HL-60/S4 treated with phorbol 12-myristate 13-acetate at 8.2 ng/mL for 4 days and 3 days (cell line): ENCODE data around the gene PPAN.

ENCODE experiments used
- in situ Hi-C: fragments of 300-500 bp; cut with MboI; formaldehyde crosslinking; loops from 2 replicates; pipeline ENCODE4 v1.15.0; 2022; ENCODE audit warnings: low sequenced_read_pairs

The PPAN gene

DNA sequence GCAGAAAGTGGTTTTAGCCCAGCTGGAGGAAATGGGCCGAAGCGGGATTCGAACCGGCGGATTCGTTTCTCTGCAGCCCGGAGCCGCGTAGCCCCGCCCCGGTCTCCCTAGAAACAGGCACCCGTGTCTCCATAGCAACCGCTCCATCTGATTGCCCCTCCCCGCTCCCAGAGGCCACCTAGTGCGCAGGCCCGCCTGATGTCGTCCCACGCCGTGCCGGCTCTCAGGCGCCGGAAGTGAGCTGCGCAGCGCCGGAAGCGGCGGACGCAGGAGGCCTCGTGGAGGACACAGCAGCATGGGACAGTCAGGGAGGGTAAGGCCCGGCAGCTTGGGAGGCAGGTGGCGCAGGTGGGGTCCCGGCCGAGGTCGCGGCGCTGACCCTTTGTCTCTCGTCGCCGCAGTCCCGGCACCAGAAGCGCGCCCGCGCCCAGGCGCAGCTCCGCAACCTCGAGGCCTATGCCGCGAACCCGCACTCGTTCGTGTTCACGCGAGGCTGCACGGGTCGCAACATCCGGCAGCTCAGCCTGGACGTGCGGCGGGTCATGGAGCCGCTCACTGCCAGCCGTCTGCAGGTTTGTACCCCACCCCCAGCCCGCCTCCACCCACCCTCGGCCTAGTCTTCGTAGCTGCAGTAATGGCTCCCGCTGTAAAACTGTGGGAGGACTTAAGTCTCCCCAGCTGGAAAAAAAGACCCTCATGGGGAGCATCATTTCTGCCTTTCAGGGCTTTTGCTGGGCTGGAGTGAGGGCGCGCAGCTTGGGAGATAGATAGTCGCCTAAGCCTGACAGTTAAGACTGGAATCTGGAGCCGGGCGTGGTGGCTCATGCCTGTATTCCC, at the start of gene PPAN:
Gene PPAN (plus strand): TSS at position 263 of the 837 bp plus-strand sequence. CDS start 33 bp downstream, at position 296.
- in situ Hi-C loops, result no loop called here

DNA sequence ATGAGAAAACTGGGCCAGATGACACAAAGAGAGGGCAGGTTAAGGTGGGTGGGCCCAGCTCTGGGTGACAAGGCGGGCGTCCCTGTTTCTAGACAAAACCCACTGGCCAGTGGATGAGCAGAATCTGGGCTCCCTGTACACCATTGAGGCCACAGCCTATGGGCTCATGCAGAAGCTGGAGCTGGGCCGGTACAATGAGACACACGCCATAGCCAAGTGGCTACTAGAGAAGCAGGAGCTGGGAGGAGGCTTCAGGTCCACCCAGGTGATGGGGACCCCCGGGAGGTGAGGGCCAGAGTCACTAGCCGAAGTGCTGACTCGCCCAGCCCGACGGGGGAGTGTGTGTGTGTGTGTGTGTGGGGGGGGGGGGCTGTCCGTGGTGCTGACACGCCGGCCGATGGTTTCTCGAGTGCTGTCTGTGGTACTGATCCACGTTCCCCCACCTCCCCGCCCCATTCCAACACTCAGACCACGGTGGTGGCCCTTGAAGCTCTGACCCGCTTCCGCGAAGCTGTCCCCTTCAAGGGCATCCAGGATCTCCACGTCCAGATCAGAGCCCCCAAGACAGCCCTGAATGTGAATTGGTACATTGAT, 44.3 kb upstream of the PPAN start:
- in situ Hi-C loops, result no loop called here

GRCh38 chr19:10068205-10068604, 38.0 kb upstream of the PPAN start:
- in situ Hi-C loops, result no loop called here

DNA sequence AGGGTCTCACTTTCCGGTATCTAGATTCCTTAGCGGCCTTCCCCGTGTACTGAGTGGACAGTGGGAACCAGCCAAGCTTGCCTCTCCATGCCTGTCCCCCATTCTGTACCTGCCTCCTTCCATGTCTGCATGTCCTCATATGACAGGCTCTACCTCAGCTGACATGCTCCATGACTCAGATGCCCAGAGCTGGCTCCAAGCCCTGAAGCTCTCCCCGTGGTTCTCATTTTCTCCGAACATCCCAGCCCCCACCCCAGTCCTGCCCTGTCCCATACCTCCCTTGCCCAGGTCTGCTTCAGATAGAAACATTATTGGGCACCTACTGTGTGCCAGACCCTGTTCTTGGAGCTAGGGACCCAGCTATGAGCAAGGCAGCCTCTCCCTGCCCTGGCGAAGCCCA, 37.1 kb upstream of the PPAN start:
- in situ Hi-C loops, result no loop called here

- in situ Hi-C loops, result no loop called here
Observed at GRCh38 chr19:10070730-10071446, 35.3 kb upstream of the PPAN start.

GRCh38 chr19:10074153-10074552, 32.0 kb upstream of the PPAN start:
- in situ Hi-C loops, result no loop called here

DNA sequence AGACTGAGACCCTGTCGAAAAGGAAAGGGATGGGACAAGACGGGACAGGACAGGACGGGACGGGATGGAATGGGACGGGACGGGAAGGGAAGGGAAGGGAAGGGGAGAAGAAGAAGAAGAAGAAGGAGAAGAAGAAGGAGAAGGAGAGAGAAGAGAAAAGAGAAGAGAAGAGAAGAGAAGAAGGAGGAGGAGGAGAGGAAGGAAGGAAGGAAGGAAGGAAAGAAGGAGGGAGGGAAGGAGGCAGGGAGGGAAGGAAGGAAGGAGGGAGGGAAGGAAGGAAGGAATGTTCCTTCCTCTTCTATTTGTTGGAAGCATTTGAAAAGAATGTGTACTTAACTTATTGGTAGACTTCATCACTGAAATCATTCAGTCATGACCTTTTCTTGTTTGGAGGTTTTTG, 29.6 kb upstream of the PPAN start:
- in situ Hi-C loops, result no loop called here

DNA sequence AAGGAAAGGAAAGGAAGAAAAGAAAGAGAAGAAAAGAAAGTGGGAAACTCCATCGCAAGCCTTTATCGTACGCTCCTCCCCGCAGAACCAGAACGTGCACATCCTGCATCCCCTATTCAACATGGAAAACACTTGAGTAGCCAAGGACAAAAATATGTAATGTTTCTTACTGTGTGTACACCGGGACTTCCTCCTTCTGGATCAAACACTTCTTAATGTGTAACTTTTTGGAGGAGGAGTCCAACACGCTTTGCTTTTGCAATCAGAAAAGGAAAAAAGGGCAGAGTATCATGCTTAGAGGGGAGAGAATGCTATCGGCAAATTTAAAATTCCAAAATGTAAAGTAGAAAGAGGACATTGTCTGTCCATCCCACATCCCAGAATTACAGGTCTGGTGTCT, 27.8 kb upstream of the PPAN start:
- in situ Hi-C loops, result no loop called here

DNA sequence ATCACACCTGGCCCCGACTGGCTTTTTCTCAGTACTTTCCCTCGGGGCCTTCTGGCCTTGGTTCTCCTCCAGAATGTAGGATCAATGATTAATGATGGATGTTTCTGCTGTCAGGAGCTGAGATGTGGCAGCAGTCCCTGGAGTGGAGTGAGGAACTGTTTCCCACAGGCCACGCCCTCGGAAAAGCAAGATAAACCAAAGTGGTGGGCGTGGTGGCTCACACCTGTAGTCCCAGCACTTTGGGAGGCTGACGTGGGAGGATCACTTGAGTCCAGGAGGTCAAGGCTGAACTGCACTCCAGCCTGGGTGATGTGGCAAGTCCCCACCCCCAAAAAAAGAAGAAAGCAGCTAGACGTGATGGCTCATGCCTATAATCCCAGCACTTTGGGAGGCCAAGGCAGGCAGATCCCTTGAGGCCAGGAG, 27.1 kb upstream of the PPAN start:
- in situ Hi-C loops, result no loop called here

GRCh38 chr19:10083911-10084310, 22.3 kb upstream of the PPAN start:
- in situ Hi-C loops, result no loop called here

GRCh38 chr19:10084803-10085202, 21.4 kb upstream of the PPAN start:
- in situ Hi-C loops, result no loop called here

- in situ Hi-C loops, result no loop called here
Observed at GRCh38 chr19:10085641-10086590, 20.2 kb upstream of the PPAN start, which contains the start of gene SHFL. TSS of gene SHFL (plus strand) at chr19:10086317. CDS start at chr19:10086428, 111 bp downstream.

- in situ Hi-C loops, result no loop called here
Observed at GRCh38 chr19:10086591-10087192, 19.5 kb upstream of the PPAN start.

- in situ Hi-C loops, result no loop called here
Observed at GRCh38 chr19:10087296-10088061, 18.7 kb upstream of the PPAN start.

DNA sequence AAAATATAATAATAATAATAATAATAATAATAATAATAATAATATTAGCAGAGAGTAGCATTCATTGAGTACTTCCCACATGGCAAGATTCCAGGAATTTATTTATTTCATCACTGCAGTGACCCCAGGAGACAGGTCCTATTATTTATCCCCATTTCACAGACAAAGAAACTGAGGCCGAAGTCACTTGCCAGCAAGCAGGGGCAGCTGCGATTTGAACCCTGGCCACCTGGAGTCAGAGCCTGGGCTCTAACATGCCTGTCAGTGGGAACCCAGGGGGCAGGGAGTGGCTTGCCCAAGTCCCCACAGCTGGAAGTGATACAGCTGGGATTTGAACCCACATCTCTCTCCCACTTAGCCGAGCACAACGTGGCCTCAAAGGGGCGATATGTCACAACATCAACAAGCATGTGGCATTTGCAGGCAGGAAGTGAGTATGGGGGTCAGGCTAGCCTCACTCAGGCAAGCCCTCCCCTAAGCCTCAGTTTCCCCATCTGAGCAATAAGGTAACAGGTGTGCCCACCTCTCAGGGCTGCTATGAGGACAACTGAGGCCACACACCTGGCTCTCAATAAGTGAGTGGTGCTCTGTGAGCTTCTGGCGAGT, 17.1 kb upstream of the PPAN start:
- in situ Hi-C loops, result no loop called here

DNA sequence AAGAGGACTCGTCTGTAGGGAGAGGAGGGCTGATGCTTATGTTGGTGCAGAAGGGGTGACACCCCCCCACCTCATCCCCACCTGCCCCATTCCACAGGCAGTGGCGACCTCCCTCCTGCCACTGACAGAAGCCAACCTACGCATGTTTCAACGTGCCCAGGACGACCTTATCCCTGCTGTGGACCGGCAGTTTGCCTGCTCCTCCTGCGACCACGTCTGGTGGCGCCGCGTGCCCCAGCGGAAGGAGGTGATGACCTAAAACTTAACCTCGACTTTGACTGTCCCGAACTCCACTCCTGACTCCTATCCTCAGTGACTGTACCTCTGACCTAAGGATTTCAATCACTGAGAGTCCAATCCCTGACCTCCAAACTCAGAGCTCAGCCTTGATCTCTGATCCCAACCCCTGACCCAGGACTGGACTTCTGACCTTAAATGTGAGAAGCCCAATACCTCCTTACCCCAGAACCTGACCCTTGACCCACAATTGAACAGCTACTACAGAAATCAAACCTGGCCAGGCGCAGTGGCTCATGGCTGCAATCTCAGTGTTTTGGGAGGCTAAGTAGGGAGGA, 16.3 kb upstream of the PPAN start:
- in situ Hi-C loops, result no loop called here

DNA sequence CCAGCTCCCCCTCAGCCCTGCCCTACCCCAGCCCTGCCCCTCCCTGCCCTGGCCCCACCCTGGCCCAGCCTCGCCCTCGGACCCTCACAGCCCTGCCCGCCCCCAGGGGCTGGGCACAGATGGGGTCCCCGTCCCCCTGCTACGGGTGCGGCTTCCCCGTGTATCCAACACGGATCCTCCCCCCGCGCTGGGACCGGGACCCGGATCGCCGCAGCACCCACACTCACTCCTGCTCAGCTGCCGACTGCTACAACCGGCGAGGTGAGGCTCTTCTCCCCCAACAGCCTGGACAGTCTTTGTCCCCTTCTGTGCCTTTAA, 14.8 kb upstream of the PPAN start:
- in situ Hi-C loops, result no loop called here

DNA sequence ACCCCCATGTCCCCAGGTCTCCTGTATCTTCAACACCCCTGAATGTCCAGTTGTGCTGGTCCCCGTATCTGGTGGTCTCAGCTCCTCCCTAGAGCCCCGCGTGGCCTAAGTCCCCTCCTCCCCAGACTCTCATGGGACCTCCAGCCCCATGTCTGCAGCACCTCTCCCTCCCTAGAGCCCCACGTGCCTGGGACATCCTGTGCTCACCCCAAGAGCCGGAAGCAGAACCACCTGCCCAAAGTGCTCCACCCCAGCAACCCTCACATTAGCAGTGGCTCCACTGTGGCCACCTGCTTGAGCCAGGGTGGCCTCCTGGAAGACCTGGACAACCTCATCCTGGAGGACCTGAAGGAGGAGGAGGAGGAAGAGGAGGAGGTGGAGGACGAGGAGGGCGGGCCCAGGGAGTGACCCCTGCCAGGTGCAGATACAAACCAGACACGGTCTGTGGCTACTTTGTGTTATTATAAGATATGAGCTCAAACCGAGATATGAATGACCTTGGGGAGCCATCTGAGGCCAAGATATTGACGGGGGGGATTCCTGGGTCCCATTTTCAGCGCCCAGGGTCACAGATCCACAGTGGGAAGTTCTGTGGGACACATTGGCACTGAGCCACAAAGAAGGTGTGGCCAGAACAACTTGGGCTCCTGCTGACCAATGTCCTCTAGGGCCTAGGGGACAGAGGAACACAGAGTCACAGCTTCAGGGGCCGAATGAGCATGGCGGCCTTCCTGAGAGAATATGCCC, 14.1 kb upstream of the PPAN start:
- in situ Hi-C loops, result no loop called here
